Retinal pigment epithelial cell (primary cell): Measurements from ENCODE around the gene ATG5.

Experiments
- DNase-seq: peaks from one replicate; pipeline ENCODE4 v3.0.0-alpha.2; 2010; ENCODE audit warnings: low read depth
- H3K4me3 ChIP-seq: 2 replicates; pipeline ENCODE4 v1.5.1; 2011; ENCODE audit warnings: mild to moderate bottlenecking, low read length, control low read depth, moderate library complexity
- CTCF ChIP-seq: conservative IDR thresholded peaks from 2 replicates; pipeline ENCODE4 v1.5.1; 2011; ENCODE audit warnings: low read depth, low read length, control low read depth, inconsistent platforms

The ATG5 gene

DNA sequence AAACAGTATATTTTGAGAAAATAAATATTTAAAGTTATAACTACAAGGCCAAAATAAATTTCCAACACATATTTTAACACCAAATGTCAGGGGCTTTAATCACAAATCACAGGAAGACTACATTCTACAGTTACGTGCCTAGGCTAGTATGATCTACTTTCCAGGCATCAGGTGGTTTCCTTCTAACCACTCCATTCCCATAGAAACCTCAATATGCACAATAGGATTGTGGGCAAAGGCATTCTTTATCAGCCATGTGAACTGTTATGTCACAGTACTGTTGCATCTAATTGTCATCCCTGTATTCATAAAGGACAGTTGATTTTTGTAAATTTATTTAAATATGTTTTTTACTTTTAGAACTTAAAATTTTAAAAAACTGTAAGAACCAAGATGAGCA is 32.4 kb downstream of the ATG5 start:
- H3K4me3 ChIP-seq, result no peak overlapping the region
- DNase-seq, result no peak

GRCh38 chr6:106290954-106291353 is 34.6 kb downstream of the ATG5 start:
- no peak for TF ChIP-seq CTCF
- no peak overlapping the region for H3K4me3 ChIP-seq
- no peak for DNase-seq

More for the DNA sequence above, 32.4 kb downstream of the ATG5 start:
- no peak for TF ChIP-seq CTCF

GRCh38 chr6:106290032-106290431 is 35.5 kb downstream of the ATG5 start:
- DNase-seq, result no peak
- no peak overlapping the region for H3K4me3 ChIP-seq
- no peak for TF ChIP-seq CTCF

DNA sequence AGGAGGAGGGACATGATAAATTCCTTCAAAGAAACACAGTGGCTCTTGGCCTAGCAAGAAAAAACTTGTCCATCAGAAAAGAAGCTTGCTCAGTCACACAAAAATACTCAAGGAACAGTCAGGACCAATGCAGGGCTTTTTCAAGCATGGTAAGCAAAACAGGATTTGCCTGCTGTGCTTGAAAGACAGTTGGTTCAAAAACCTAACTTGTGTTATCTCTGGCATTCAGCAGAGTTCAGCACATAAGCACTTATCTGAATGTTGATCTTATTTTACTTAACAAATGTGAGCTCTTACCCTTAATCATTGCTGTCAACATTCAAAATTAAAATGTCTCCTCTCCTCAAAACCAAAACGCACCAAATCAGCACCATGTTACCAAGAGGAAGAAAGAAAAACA is 38.3 kb downstream of the ATG5 start:
- no peak overlapping the region for H3K4me3 ChIP-seq
- DNase-seq, result no peak
- no peak for TF ChIP-seq CTCF

DNA sequence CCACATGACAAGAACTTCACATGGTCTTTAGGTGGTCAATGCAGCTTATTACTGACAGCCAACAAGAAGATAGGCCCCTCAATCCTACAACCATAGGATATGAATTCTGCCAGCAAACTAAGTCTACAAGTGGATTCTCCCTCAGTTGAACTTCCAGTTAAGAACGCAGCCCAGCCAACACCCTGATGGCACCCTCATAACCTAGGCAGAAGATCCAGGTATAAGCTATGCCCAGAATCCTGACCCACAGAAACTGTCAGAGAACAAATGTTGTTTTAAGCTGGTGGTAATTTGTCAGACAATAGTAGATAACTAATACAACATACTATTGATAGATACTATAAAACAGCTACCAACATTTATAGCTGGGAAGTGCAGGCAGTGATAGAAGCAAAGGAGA is 38.8 kb downstream of the ATG5 start:
- TF ChIP-seq CTCF, result no peak
- DNase-seq, result no peak
- H3K4me3 ChIP-seq, result no peak overlapping the region

DNA sequence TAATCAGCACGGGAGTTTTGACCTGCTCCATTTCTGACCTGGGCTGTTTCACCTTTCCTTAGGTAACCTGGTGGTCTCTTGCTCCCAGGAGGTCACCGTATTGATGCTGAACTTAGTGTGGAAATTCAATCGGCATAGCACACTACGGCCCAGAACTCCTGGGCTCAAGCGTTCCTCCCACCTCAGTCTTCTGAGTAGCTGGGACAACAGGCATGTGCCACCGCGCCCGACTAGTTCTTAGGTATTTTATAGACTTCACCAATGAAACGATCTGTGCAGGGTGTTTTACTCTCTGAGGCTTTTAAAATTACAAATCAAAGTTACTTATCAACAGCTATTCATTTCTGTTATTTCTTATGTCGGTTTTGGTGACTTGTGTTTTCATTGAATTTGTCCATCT is 42.1 kb downstream of the ATG5 start:
- no peak for DNase-seq
- no peak overlapping the region for H3K4me3 ChIP-seq
- TF ChIP-seq CTCF, result no peak

DNA sequence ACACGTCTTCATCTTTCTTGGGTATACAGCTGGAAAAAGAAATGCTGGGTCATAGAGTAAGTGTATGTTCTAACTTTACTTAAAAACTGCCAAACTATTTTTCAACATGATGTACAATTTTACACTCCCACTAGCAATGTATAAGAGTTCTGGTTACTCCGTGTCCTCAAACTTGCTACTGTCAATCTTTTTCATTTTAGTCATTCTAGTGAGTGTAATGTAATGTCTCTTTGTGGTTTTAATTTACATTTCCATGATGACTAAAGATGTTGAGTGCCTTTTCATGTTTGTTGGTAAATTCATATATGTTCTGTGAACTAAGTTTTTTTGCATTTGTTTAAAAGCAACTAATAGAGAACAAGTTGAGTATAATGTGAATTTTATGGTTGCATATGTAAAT is 43.9 kb downstream of the ATG5 start:
- no peak overlapping the region for H3K4me3 ChIP-seq
- DNase-seq, result no peak
- TF ChIP-seq CTCF, result no peak
